ENCODE data around the gene CBFA2T2. TPM values are rescaled to one million over a fixed set of nuclear protein-coding genes. Genes with fewer than 3 reads are reported as not detected.
"Not testable (repeated sequence)": the region's sequence is repeated elsewhere in the genome, so short reads cannot be mapped to it uniquely, and the experiment has no call there.

Gene CBFA2T2
- total RNA-seq, 2 experiments from 2014 or later, result 14.4 to 14.8 TPM

- H3K4me3 Mint-ChIP-seq, result no peak overlapping the region
- no peaks in the 10 kb centered on the region for H3K9me3 Mint-ChIP-seq (ENCODE audit: insufficient read depth)
- ATAC-seq (no peak), DNase-seq (no peak)
- ChIA-PET CTCF (no interaction called here), POLR2A (no interaction called here)
- no peaks in the 10 kb centered on the region for H3K27me3 Mint-ChIP-seq (ENCODE audit: low read depth)
- peaks cover 7% of the 10 kb centered on the region for H3K4me1 Mint-ChIP-seq (ENCODE audit: low read depth)
- peaks cover 51% of the 10 kb centered on the region for H3K36me3 Mint-ChIP-seq (ENCODE audit: low read depth)
- H3K27ac Mint-ChIP-seq, result no peak overlapping the region
Measured at GRCh38 chr20:33626190-33626589, 136.3 kb downstream of the CBFA2T2 start.

- H3K4me1 Mint-ChIP-seq (ENCODE audit: low read depth), result peaks cover 7% of the 10 kb centered on the region
- DNase-seq (no peak), ATAC-seq (no peak)
- CTCF ChIA-PET, result no interaction called here
- H3K27me3 Mint-ChIP-seq (ENCODE audit: low read depth), result no peaks in the 10 kb centered on the region
- no peak overlapping the region for H3K27ac Mint-ChIP-seq
- POLR2A ChIA-PET, result no interaction called here
- no peak overlapping the region for H3K4me3 Mint-ChIP-seq
- H3K36me3 Mint-ChIP-seq (ENCODE audit: low read depth), result peaks cover 49% of the 10 kb centered on the region
- H3K9me3 Mint-ChIP-seq (ENCODE audit: insufficient read depth), result no peaks in the 10 kb centered on the region
Measured at GRCh38 chr20:33627577-33628216, 137.8 kb downstream of the CBFA2T2 start.

GRCh38 chr20:33629533-33629932, 139.6 kb downstream of the CBFA2T2 start:
- ATAC-seq (no peak), DNase-seq (no peak)
- ChIA-PET CTCF (no interaction called here), POLR2A (no interaction called here)
- Mint-ChIP-seq H3K4me3 (no peak overlapping the region), H3K36me3 (ENCODE audit: low read depth) (peaks cover 35% of the 10 kb centered on the region), H3K4me1 (ENCODE audit: low read depth) (peaks cover 8% of the 10 kb centered on the region), H3K27me3 (ENCODE audit: low read depth) (no peaks in the 10 kb centered on the region), H3K27ac (no peak overlapping the region), H3K9me3 (ENCODE audit: insufficient read depth) (no peaks in the 10 kb centered on the region)

GRCh38 chr20:33629979-33630378, 140.1 kb downstream of the CBFA2T2 start:
- Mint-ChIP-seq H3K4me3 (no peak overlapping the region), H3K36me3 (ENCODE audit: low read depth) (peaks cover 35% of the 10 kb centered on the region), H3K9me3 (ENCODE audit: insufficient read depth) (no peaks in the 10 kb centered on the region), H3K27ac (no peak overlapping the region), H3K4me1 (ENCODE audit: low read depth) (peaks cover 5% of the 10 kb centered on the region), H3K27me3 (ENCODE audit: low read depth) (no peaks in the 10 kb centered on the region)
- ATAC-seq (no peak), DNase-seq (no peak)
- ChIA-PET POLR2A (no interaction called here), CTCF (no interaction called here)

GRCh38 chr20:33630507-33630906, 140.6 kb downstream of the CBFA2T2 start:
- Mint-ChIP-seq H3K9me3 (ENCODE audit: insufficient read depth) (no peaks in the 10 kb centered on the region), H3K27me3 (ENCODE audit: low read depth) (no peaks in the 10 kb centered on the region), H3K4me1 (ENCODE audit: low read depth) (peaks cover 5% of the 10 kb centered on the region), H3K27ac (no peak overlapping the region), H3K4me3 (no peak overlapping the region), H3K36me3 (ENCODE audit: low read depth) (peaks cover 30% of the 10 kb centered on the region)
- DNase-seq (no peak), ATAC-seq (no peak)
- ChIA-PET CTCF (no interaction called here), POLR2A (no interaction called here)

GRCh38 chr20:33631910-33632309, 142.0 kb downstream of the CBFA2T2 start:
- H3K9me3 Mint-ChIP-seq (ENCODE audit: insufficient read depth); H3K27ac Mint-ChIP-seq; H3K4me1 Mint-ChIP-seq (ENCODE audit: low read depth); ATAC-seq; H3K27me3 Mint-ChIP-seq (ENCODE audit: low read depth); POLR2A ChIA-PET; DNase-seq; CTCF ChIA-PET; H3K4me3 Mint-ChIP-seq: not testable (repeated sequence)
- peaks cover 26% of the 10 kb centered on the region for H3K36me3 Mint-ChIP-seq (ENCODE audit: low read depth)

- ChIA-PET POLR2A (no interaction called here), CTCF (no interaction called here)
- Mint-ChIP-seq H3K36me3 (ENCODE audit: low read depth) (peaks cover 21% of the 10 kb centered on the region), H3K27ac (no peak overlapping the region), H3K4me1 (ENCODE audit: low read depth) (peaks cover 5% of the 10 kb centered on the region), H3K27me3 (ENCODE audit: low read depth) (no peaks in the 10 kb centered on the region), H3K4me3 (no peak overlapping the region), H3K9me3 (ENCODE audit: insufficient read depth) (no peaks in the 10 kb centered on the region)
- ATAC-seq, result no peak
- DNase-seq, result no peak
Measured at GRCh38 chr20:33635341-33635740, 145.4 kb downstream of the CBFA2T2 start.

GRCh38 chr20:33636776-33637175, 146.9 kb downstream of the CBFA2T2 start:
- ChIA-PET CTCF (no interaction called here), POLR2A (no interaction called here)
- Mint-ChIP-seq H3K27me3 (ENCODE audit: low read depth) (no peaks in the 10 kb centered on the region), H3K27ac (no peak overlapping the region), H3K36me3 (ENCODE audit: low read depth) (peaks cover 18% of the 10 kb centered on the region), H3K4me1 (ENCODE audit: low read depth) (peaks cover 5% of the 10 kb centered on the region), H3K9me3 (ENCODE audit: insufficient read depth) (no peaks in the 10 kb centered on the region), H3K4me3 (no peak overlapping the region)
- no peak for ATAC-seq
- no peak for DNase-seq

GRCh38 chr20:33640287-33640686, 150.4 kb downstream of the CBFA2T2 start:
- H3K36me3 Mint-ChIP-seq (ENCODE audit: low read depth), result peaks cover 21% of the 10 kb centered on the region
- no peaks in the 10 kb centered on the region for H3K4me1 Mint-ChIP-seq (ENCODE audit: low read depth)
- H3K27ac Mint-ChIP-seq, result no peak overlapping the region
- H3K9me3 Mint-ChIP-seq (ENCODE audit: insufficient read depth), result no peaks in the 10 kb centered on the region
- DNase-seq (no peak), ATAC-seq (no peak)
- CTCF ChIA-PET, result interaction anchor here (1.1 to 1.2 kb wide), 2 partner anchors 12 to 13 kb away, joined by 3 read pairs; no protein-coding TSS in a partner anchor
- POLR2A ChIA-PET, result interaction anchor here (0.7 kb wide), 1 partner anchor 11 kb away, joined by 3 read pairs; no protein-coding TSS in a partner anchor
- no peaks in the 10 kb centered on the region for H3K27me3 Mint-ChIP-seq (ENCODE audit: low read depth)
- no peak overlapping the region for H3K4me3 Mint-ChIP-seq

- no peak for ATAC-seq
- no peak overlapping the region for H3K27ac Mint-ChIP-seq
- DNase-seq, result no peak
- H3K4me3 Mint-ChIP-seq, result no peak overlapping the region
- no peaks in the 10 kb centered on the region for H3K27me3 Mint-ChIP-seq (ENCODE audit: low read depth)
- H3K36me3 Mint-ChIP-seq (ENCODE audit: low read depth), result peaks cover 25% of the 10 kb centered on the region
- H3K4me1 Mint-ChIP-seq (ENCODE audit: low read depth), result peaks cover 14% of the 10 kb centered on the region
- ChIA-PET POLR2A (no interaction called here), CTCF (no interaction called here)
- no peaks in the 10 kb centered on the region for H3K9me3 Mint-ChIP-seq (ENCODE audit: insufficient read depth)
Measured at GRCh38 chr20:33644313-33645071, 154.6 kb downstream of the CBFA2T2 start.

- Mint-ChIP-seq H3K36me3 (ENCODE audit: low read depth) (peaks cover 22% of the 10 kb centered on the region), H3K27ac (no peak overlapping the region), H3K9me3 (ENCODE audit: insufficient read depth) (no peaks in the 10 kb centered on the region), H3K4me1 (ENCODE audit: low read depth) (peaks cover 15% of the 10 kb centered on the region), H3K27me3 (ENCODE audit: low read depth) (no peaks in the 10 kb centered on the region), H3K4me3 (no peak overlapping the region)
- POLR2A ChIA-PET, result no interaction called here
- DNase-seq, result no peak
- ATAC-seq, result no peak
- CTCF ChIA-PET, result no interaction called here
Measured at GRCh38 chr20:33645072-33645358, 155.1 kb downstream of the CBFA2T2 start.

GRCh38 chr20:33645396-33645795, 155.5 kb downstream of the CBFA2T2 start:
- Mint-ChIP-seq H3K27ac (no peak overlapping the region), H3K36me3 (ENCODE audit: low read depth) (peaks cover 19% of the 10 kb centered on the region), H3K9me3 (ENCODE audit: insufficient read depth) (no peaks in the 10 kb centered on the region), H3K4me3 (no peak overlapping the region), H3K27me3 (ENCODE audit: low read depth) (no peaks in the 10 kb centered on the region), H3K4me1 (ENCODE audit: low read depth) (peaks cover 15% of the 10 kb centered on the region)
- CTCF ChIA-PET, result no interaction called here
- ATAC-seq, result no peak
- DNase-seq, result no peak
- POLR2A ChIA-PET, result no interaction called here

GRCh38 chr20:33646191-33646590, 156.3 kb downstream of the CBFA2T2 start:
- Mint-ChIP-seq H3K4me3 (no peak overlapping the region), H3K27ac (no peak overlapping the region), H3K4me1 (ENCODE audit: low read depth) (peaks cover 15% of the 10 kb centered on the region), H3K27me3 (ENCODE audit: low read depth) (no peaks in the 10 kb centered on the region), H3K9me3 (ENCODE audit: insufficient read depth) (no peaks in the 10 kb centered on the region), H3K36me3 (ENCODE audit: low read depth) (peaks cover 16% of the 10 kb centered on the region)
- CTCF ChIA-PET, result no interaction called here
- POLR2A ChIA-PET, result no interaction called here
- ATAC-seq (no peak), DNase-seq (no peak)
